Neural cell (in vitro differentiated cells): ENCODE data around the gene DNAH8.

Experiments used
- CTCF ChIP-seq: fragments of 450-650 bp; IDR thresholded peaks from 2 replicates; pipeline ENCODE4 v1.5.1; 2014; ENCODE audit warnings: antibody characterized with exemption, mild to moderate bottlenecking, moderate library complexity; ENCODE audit not compliant: poor library complexity, severe bottlenecking
- EP300 ChIP-seq: fragments of 450-650 bp; conservative IDR thresholded peaks from 2 replicates; pipeline ENCODE4 v1.6.1; 2014; ENCODE audit warnings: antibody characterized with exemption, mild to moderate bottlenecking, moderate library complexity; ENCODE audit not compliant: poor library complexity, severe bottlenecking
- POLR2AphosphoS5 ChIP-seq: IDR thresholded peaks from 2 replicates; pipeline ENCODE4 v1.6.1; 2012
- REST ChIP-seq: IDR thresholded peaks from 2 replicates; pipeline ENCODE4 v1.6.1; 2012; ENCODE audit warnings: borderline replicate concordance

GRCh38 chr6:38720295-38720694 lies 5.2 kb downstream of the DNAH8 start:
- TF ChIP-seq CTCF (no peak), EP300 (no peak), REST (no peak), POLR2AphosphoS5 (no peak)
